Endothelial cell (in vitro differentiated cells): ENCODE results near the gene PLXNA3. TPM values are rescaled to one million over a fixed set of nuclear protein-coding genes. Genes with fewer than 3 reads are reported as not detected.

Experiments used
- DNase-seq: peaks from one replicate; pipeline ENCODE4 v3.0.0; 2021; ENCODE audit warnings: low spot score
- H3K27ac Mint-ChIP-seq: one replicate; pipeline ENCODE4 v1.8.0; 2021; ENCODE audit warnings: mixed read lengths, inconsistent platforms; ENCODE audit not compliant: unreplicated experiment
- H3K27me3 Mint-ChIP-seq: one replicate; pipeline ENCODE4 v1.8.0; 2021; ENCODE audit warnings: mild to moderate bottlenecking, moderate library complexity, mixed read lengths, inconsistent platforms; ENCODE audit not compliant: unreplicated experiment
- H3K36me3 Mint-ChIP-seq: one replicate; pipeline ENCODE4 v1.8.0; 2021; ENCODE audit warnings: mild to moderate bottlenecking, low read depth, mixed read lengths, inconsistent platforms; ENCODE audit not compliant: unreplicated experiment
- H3K4me1 Mint-ChIP-seq: one replicate; pipeline ENCODE4 v1.8.0; 2021; ENCODE audit warnings: mild to moderate bottlenecking, mixed read lengths, inconsistent platforms; ENCODE audit not compliant: unreplicated experiment
- H3K4me3 Mint-ChIP-seq: one replicate; pipeline ENCODE4 v1.8.0; 2021; ENCODE audit warnings: mild to moderate bottlenecking, mixed read lengths, inconsistent platforms; ENCODE audit not compliant: unreplicated experiment
- H3K9me3 Mint-ChIP-seq: one replicate; pipeline ENCODE4 v1.8.0; 2021; ENCODE audit warnings: mixed read lengths, inconsistent platforms; ENCODE audit not compliant: unreplicated experiment
- total RNA-seq: library from RNA; stranded (reverse); fragmentation: NEBNext Ultra II Directional; extraction: Animal tissue kit (Norgen Biotek cat#: 25700); gene quantifications from one replicate; pipeline ENCODE4 v1.2.1, GENCODE V29; 2021; ENCODE audit not compliant: unreplicated experiment
- TF ChIP-seq, protein P1 (sequence below): fragments of 200-600 bp; sonication (generic); IDR thresholded peaks from one replicate; pipeline ENCODE4 v1.5.0; 2021; ENCODE audit warnings: antibody characterized with exemption; ENCODE audit not compliant: unreplicated experiment

The PLXNA3 gene
- total RNA-seq, 1 donor from 2014 or later = 54.5 TPM

DNA sequence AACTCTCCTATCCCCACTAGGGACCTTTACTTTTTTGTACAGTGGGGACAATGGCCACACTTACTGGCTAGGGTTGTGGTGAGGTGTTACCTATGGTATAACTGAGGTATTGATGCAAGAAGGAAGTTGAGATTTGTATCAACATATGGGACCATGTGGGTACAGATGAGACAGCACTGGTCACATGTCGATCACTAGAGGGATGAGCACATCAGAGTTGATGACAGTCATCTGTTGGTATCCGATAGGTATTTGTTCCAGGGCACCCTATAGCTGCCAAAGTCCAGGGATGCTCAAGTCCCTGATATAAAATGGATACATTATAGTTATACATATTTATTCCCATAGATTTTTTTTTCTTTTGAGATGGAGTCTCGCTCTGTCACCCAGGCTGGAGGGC, 44.9 kb downstream of the PLXNA3 start:
- no peak for DNase-seq
- Mint-ChIP-seq H3K4me1 (no peaks in the 10 kb centered on the region), H3K27me3 (no peaks in the 10 kb centered on the region), H3K36me3 (peaks cover 3% of the 10 kb centered on the region), H3K4me3 (no peak overlapping the region), H3K27ac (no peak overlapping the region), H3K9me3 (no peaks in the 10 kb centered on the region)
- TF ChIP-seq, protein P1, sequence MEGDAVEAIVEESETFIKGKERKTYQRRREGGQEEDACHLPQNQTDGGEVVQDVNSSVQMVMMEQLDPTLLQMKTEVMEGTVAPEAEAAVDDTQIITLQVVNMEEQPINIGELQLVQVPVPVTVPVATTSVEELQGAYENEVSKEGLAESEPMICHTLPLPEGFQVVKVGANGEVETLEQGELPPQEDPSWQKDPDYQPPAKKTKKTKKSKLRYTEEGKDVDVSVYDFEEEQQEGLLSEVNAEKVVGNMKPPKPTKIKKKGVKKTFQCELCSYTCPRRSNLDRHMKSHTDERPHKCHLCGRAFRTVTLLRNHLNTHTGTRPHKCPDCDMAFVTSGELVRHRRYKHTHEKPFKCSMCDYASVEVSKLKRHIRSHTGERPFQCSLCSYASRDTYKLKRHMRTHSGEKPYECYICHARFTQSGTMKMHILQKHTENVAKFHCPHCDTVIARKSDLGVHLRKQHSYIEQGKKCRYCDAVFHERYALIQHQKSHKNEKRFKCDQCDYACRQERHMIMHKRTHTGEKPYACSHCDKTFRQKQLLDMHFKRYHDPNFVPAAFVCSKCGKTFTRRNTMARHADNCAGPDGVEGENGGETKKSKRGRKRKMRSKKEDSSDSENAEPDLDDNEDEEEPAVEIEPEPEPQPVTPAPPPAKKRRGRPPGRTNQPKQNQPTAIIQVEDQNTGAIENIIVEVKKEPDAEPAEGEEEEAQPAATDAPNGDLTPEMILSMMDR = no peak

DNA sequence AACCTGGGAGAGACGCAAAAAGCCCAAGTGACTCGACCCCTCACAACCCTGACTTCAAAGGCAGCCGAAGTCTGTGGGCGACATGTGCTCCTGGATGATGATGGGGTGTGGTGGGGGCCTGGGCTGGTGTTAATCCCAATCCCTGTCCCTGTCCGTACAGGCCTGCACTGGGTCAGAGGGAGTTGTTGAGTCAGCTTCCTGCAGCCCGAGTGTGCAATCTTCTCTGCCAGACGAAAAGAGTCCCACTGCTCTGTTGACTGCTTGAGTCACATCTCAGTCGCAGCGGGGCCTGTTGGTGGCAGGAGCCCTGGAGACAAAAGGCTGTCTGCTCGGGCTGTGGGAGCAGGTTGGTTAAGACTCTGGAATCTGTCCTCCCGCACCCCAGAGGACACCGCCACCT, 47.7 kb downstream of the PLXNA3 start:
- H3K27ac Mint-ChIP-seq = no peak overlapping the region
- no peaks in the 10 kb centered on the region for H3K9me3 Mint-ChIP-seq

DNA sequence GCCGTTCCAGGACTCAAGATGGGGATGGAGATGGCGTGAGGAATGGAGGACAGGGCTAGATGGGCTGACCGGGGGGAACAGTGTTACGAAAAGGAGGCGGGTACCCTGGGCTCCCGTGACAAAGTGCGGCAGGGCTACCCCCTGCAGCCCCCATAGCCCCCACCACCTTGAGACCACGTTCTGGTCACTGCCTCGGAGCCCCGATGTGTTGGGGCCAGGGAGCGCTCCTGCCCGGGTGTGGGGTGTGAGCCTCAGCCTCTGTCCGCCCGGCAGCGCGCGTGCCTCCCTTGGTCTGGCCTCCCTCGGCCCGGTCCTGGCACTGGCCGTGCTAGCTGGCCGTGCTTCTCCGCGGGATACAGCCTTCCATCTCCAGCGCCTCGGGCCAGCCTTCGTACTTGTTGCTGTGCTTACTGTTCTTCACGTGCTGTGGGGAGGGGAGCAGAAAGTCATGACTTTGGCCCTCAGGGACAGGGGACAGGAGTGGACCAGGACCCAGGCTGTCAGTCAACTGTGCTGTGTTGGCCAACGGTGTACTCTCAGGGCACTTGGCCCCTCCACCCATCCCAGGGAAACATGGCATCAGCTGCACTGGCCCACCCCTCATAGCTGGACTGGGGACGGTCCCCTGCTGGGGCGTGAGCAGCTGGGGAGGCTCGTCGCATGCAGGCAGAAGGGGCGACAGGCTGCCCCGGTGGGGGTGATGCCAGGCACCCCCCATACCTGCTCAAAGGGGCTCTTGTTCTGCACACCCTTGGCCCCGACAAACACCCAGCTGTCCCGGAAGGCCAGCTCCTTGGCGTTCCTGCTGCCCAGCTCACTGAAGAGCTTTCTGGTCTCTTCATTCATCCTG, 48.6 kb downstream of the PLXNA3 start:
- Mint-ChIP-seq H3K27me3 (no peaks in the 10 kb centered on the region), H3K9me3 (no peaks in the 10 kb centered on the region), H3K27ac (no peak overlapping the region), H3K36me3 (peaks cover 19% of the 10 kb centered on the region), H3K4me1 (no peaks in the 10 kb centered on the region), H3K4me3 (no peak overlapping the region)
- TF ChIP-seq, protein P1 = no peak
- DNase-seq = no peak

More for the DNA sequence above, 47.7 kb downstream of the PLXNA3 start:
- no peak overlapping the region for H3K4me3 Mint-ChIP-seq
- H3K4me1 Mint-ChIP-seq = no peaks in the 10 kb centered on the region
- H3K36me3 Mint-ChIP-seq = peaks cover 19% of the 10 kb centered on the region
- no peaks in the 10 kb centered on the region for H3K27me3 Mint-ChIP-seq
- DNase-seq = no peak
- TF ChIP-seq, protein P1 = no peak

DNA sequence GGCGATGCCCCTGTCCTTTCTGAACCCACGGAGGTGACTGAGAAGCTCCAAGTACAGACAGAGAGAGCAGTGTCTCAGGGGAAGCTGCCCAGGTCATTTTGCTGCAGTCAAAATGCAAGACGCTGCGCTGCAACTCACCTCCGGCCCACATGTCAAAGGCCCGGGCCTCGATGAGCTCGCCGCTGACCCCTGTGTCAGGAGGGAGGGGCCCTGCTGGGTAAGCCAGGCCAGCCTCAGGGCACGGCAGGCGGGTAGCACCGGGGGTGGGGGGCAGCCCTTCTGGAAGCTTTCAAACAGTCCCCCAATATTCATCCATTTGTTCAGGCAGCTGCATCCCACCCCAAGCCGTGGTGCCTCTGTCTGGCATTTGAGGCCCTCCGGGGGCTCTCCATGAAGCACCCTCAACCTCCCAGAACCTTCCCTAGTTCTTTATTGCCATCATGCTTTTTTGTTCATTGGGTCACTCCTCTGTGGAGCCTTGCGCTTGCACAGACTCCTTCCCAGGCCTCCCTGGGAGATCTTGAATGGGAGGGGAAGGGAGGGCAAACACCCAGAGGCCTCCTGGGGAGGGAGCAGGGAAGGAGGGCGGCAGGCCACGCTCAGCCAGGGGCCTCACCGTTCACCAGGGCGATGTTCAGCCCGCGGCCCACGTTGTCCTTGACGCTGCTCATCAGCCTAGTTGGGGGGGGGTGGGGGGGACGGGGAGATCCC, 49.7 kb downstream of the PLXNA3 start:
- Mint-ChIP-seq H3K4me1 (no peaks in the 10 kb centered on the region), H3K27ac (no peak overlapping the region)
- no peak for DNase-seq

More for the DNA sequence above, 49.7 kb downstream of the PLXNA3 start:
- Mint-ChIP-seq H3K27me3 (no peaks in the 10 kb centered on the region), H3K36me3 (peaks cover 19% of the 10 kb centered on the region), H3K9me3 (no peaks in the 10 kb centered on the region), H3K4me3 (no peak overlapping the region)
- TF ChIP-seq, protein P1 = no peak
